Putamen (tissue), 1 donor: Measurements from ENCODE around the gene EFCAB3.
"Not testable (repeated sequence)": the region's sequence is repeated elsewhere in the genome, so short reads cannot be mapped to it uniquely, and the experiment has no call there.

Experiments used
- DNase-seq: peaks from one replicate; pipeline ENCODE4 v3.0.0-alpha.2; 2016; ENCODE audit warnings: low spot score

Gene EFCAB3

DNA sequence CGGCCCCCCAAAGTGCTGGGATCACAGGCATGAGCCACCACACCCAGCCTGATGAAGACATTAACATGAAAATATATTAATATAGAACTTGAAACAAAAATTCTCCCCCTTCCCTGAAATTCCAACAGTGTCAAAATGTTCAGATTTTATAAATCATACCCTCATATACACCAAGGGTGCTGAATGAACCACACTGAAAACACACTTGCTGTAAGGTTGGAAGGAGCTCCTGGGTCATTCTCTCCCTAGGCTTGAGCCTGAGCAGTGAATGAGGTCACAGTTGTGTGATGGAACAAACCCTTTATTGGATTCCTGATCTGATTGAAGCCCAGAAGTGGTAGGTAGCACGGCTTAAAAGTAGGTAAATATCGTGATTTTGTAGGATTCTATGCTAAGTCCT is at the start of gene EFCAB3:
EFCAB3 (plus strand) TSS at position 301 of the 400 bp plus-strand sequence. CDS start 2,427 bp downstream, outside the sequence.
- DNase-seq = no peak

DNA sequence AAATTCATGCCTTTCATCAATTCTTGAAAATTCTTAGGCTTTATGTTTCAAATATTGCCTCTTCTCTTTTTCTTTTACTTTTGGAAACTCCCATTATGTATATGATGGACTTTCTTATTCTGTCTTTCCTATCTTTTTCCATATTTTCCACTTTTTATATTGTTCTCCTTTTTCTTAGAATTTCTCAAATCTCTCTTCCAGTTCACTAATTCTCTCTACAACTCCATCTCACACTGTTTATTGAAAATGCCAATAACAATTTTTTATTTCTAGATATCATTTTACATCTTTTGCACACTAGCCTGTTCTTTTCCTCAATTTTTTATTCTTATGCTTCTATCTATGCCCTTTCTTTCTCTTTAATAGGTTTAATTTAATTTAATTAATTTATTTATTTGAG is 43.8 kb upstream of the EFCAB3 start:
- no peak for DNase-seq

DNA sequence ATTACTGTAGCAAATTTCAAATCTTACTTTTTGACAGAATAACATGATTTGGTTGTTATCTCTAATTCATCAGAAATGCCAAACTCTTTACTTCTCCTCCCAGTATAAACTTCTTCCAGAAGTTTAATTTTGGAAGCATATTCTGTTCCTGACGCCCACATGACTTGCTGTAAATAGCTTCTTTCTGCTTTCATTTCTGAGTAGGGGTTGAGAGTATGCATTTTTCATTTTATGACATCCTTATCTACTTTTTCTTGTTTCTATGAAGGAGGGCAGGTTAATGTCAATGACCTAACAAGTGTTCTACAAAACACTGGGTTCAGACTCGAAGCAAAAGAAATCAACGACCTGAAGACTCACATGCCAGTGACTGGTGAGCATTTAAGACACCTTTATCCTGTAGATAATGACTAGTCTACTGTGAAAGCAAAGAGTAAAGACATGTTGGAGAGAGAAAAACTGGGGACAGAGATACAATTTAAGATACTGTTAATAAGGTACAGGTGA is 36.5 kb upstream of the EFCAB3 start:
- DNase-seq = peak; percentile 63

DNA sequence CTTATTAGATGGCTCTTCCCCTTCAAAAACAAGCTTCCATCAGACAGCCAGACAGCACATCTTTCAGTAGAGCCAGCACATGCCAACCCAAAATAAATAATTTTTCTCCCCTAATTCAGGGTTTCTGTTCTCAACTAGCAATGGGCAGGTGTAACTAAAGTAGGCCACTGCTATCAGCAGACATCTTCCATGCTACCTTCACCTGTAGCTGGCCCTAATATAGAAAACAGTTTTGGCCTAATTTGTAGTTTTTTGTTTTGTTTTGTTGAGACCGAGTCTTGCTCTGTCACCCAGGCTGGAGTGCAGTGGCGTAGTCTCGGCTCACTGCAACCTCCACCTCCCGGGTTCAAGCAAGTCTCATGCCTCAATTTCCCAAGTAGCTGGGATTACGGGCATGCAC is 29.2 kb upstream of the EFCAB3 start:
- DNase-seq = no peak

DNA sequence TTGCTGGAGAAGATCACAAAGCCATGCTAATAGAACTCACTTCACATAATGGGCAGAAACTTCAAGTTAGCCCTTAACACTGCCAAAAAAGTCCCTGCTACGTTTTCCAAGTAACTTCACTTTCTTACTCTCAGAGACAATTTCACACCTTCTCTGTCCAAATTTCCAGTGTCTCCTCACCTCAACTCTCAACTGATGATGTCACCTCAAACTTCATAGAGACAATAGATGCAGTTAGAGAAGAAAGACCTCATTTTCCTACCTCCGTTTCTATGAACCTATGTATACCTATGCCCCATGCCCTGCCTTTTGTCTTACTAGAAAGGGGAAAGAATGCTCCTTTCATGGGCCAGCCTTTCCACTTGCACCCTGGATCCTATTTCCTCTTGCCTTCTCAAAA is 14.2 kb upstream of the EFCAB3 start:
- DNase-seq = no peak

DNA sequence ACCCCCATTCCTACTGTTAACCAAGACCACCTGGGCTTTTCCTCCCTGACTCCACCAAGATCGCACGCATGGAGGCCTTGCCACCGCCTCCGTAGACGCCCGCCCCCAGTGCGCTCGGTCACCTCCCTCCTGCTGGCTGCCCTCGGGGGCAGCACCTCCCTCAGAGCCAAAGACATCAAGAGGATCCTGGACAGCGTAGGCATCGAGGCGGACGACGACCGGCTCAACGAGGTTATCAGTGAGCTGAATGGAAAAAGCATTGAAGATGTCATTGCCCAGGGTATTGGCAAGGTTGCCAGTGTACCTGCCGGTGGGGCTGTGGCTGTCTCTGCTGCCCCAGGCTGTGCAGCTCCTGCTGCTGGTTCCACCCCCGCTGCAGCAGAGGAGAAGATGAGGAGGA is 1.2 kb downstream of the EFCAB3 start:
- DNase-seq = no peak

DNA sequence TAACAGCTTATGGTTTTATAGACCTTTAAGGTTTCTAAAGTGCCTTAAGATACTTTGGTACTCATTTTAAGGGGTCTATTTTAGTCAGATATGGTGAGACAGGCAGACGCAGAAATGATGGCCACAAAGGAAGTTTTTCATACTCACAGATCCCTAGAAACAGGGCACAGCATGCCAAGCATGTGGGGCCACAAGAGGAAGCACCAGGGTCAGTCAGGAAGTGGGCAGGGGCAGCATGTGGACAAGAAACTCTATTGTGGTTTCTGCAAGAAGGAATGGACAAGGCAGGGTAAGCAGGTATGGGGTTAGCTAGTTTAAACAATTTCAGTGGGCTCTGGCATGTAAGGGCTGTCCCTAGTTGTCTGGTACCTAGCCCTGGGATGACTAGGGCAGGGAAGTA is 8.5 kb downstream of the EFCAB3 start:
- no peak for DNase-seq

DNA sequence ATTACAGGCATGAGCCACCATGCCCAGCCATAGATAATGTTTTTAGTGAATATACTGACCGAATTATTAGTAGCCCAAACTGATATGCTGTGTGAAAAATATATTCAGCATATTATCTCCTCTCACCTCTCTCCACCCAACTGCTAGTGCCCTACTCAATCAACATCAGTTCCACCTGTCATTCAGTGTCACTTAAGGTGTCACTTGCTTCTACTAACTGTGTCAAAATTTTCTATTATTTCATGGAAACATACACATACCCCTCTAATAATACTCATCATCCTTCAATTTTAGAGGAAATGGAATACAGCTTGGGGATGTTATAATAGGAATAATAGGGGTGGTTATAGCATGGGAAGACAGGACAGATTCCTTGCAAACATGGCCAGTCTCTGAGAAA is 12.6 kb downstream of the EFCAB3 start:
- no peak for DNase-seq

DNA sequence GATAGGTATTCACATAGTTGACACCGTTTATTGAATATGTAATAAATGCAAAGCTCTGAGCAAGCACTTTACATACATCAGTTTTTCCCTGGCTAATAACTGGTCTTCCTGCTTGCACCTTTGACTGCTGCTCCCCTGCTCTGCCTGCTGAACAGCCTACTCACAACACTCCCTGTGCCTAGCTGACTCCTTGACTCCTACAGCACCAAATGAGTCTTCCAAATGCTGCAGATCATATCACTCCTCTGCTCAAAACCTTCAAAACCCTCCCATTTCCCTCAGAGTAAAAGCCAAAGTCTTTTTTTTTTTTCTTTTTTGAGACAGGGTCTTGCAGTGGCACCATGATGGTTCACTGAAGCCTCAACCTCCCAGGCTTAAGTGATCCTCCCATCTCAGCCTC is 18.5 kb downstream of the EFCAB3 start:
- no peak for DNase-seq

DNA sequence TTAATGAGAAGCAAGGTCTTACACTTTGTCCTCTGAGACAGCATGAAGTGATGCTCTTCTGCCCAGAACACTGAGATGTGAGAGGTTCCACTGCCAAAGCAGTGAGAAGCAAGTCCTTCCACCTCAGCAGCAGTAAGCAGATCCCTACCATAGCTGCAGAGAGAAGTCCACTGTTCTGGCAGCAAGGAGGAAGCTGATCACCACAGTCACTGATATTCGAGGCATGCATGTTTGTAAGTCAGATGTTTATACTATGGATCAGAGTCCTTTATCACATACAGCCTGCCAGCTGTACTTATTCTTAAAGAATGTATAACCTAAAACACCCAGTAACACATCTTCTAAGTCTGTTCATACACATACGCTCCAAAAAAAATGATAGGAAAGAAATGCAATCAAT is 25.1 kb downstream of the EFCAB3 start:
- DNase-seq = no peak

DNA sequence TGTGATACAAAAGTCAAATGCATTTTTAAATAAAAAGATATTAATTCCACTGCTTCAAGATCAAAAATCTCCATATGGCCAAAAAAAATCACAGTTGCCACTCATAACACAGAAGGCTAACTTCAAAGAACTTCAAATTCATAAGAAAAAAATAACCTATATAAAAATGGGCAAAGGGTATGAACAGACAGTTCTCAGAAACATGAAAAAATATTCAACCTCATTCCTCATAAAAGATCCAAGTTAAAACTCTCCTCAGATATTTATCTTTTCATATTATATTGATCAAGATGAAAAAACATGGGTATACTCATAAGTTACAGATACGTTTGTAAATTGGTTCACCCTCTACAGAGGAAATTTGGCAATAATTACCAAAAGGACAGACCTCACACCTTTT is 32.7 kb downstream of the EFCAB3 start:
- DNase-seq = not testable (repeated sequence)

DNA sequence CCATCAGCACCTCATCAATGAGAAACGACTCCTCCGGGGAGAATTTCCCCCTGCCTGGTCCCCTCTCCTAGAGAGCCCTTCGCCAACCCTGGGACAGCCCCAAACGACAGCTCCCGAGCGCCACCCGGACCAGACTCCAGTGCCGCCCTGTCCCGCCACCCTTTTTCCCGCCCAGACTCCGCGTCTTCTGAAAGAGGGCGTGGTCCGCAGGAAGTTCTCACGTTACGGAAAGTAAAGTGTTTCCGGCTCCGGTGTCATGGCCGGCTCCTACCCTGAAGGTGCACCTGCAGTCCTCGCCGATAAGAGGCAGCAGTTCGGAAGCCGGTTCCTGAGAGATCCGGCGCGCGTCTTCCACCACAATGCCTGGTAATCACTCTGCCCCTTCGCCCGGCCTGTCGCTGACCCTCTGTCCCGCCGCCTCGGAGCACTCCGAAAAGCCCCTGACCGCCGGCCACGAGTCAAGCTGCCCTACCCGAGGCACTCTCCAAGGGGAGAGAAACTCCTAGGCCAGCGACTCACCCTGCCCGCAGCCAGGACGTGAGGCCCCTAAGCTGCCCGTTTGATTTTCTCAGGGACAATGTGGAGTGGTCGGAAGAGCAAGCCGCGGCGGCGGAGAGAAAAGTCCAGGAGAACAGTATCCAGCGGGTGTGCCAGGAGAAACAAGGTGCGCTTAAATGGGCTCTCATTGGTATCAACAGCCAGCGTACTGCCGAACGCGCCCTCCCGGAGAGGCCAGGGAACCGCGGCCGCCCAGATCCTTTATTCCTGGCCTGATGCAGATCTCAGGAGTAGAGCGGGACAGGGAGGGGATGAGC is 43.5 kb downstream of the EFCAB3 start, which contains the start of gene METTL2A:
METTL2A (plus strand) TSS at position 251 of the 815 bp plus-strand sequence; CDS start at position 257, 6 bp downstream.
- DNase-seq = peak; percentile 81

DNA sequence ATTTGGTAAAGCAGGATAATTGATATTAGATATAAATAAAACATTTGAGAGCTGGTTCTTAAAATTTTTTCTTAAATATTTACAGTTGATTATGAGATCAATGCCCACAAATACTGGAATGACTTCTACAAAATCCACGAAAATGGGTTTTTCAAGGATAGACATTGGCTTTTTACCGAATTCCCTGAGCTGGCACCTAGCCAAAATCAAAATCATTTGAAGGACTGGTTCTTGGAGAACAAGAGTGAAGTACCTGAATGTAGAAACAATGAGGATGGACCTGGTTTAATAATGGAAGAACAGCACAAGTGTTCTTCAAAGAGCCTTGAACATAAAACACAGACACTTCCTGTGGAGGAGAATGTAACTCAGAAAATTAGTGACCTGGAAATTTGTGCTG is 45.9 kb downstream of the EFCAB3 start:
- DNase-seq = not testable (repeated sequence)

DNA sequence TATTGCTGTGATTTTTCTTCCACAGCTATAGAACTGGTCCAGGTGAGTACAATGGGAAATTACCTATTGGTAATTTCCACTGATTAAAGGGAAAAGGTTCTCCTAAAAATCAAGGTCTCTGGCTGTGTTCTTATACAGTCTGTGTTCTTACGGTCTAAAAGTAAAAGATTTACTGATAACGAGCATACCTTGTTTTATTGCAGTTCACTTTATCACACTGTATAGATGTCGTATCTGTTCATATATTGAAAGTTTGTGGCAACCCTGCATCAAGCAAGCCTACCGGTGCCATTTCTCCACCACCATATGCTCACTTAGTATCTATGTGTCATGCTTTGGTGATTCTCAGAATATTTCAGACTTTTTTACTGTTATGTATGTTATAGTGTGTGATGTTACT is 54.9 kb downstream of the EFCAB3 start:
- not testable (repeated sequence) for DNase-seq

DNA sequence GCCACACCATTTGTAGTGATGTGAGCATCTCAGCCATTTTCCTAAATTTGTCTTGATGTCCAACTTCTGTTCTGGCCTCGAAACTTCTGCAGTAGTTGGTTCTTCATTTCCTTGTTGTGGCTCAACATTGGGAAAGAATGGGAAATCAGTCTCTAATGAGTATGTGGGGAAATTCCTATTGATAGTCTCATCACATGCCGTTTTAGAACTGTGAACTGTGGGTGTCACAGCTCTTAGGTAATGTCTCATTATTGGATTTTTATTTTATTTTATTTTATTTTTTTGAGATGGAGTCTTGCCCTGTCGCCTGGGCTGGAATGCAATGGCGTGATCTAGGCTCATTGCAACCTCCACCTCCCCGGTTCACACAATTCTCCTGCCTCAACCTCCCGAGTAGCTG is 60.8 kb downstream of the EFCAB3 start:
- DNase-seq = not testable (repeated sequence)

DNA sequence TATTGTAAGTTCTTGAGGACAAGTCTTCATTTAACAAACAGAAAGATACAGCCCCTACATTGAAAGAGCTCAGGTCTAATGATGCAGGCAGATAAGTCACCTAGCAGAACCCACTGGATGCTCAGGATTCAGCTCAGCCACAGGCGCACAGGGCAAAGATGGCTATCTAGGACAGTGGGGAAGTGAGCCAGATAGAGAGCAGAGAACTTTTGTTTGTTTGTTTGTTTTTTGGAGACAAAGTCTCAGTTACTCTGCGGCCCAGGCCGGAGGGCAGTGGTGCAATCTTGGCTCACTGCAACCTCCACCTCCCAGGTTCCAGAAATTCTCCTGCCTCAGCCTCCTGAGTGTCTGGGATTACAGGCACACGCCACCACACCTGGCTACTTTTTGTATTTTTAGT is 63.7 kb downstream of the EFCAB3 start:
- DNase-seq = no peak

DNA sequence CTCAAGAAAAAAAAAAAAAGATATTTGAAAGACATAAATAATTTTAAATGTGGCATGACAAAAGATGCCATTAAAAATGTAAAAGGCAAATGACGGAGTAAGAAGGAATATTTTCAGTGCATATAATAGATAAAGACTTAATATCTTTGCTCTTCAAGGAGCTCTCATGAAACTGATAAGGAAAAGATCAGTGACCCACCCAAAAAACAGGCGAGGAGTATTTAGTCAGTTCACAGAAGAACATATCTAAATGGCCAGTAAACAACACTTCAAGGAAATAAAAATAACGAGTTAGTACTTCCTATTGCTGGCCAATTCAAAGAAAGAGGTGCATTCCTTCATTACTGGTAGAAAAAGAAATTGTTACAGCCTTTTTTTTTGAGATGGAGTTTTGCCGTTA is 65.4 kb downstream of the EFCAB3 start:
- not testable (repeated sequence) for DNase-seq

DNA sequence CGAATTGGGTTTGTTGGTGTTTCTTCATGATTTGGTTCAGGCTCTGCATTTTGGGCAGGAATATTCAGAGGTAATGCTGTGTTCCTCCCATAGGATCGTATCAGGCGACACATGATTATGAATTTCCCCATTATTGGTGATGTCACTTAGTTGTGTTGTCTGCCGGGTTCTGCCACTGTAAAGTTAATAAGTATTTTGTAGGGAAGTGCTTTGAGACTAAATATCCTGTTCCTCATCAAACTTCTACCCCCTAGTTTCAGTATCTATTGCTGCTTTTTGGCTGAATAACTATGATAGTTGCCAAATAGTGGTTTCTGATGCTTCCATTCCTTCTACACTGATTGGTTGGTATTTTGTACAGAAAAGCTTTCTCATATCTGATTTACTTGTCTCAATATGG is 71.8 kb downstream of the EFCAB3 start:
- DNase-seq = not testable (repeated sequence)

DNA sequence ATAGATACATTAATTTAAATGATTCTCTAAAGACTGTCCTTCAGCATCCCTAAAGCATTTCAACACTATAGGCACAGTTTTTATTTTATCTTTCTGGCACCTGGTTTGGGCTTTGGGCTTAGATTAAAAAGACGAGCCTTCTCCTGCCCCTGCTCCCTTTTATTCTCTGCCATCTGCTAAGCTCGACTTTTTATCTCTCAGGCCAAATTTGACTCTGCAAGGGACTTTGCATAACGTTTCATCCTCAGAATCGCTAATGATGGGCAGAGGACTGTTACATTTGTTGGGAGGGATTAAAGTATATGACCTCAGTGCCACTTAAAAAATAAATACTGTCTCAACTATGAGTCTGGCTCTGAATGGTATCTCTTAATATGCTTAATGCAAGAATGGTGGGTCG is 72.7 kb downstream of the EFCAB3 start:
- DNase-seq = not testable (repeated sequence)

DNA sequence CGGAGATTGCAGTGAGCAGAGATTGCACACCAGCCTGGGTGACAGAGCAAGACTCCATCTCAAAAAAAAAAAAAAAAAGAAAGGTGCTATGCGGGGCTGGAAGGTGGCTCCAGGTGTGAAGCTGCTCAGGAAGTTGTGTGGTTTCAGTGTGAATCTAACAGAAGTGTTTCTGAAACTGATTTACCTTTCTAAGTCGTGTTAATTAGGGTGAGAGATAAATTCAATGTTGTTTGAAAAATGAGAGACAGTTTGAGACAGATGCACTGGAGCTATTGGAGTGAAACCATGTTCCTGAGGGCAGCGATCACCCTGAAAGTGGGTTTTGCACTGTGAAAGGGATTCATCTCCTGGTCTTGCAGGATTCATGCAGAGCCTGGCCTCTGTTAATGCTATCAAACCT is 73.3 kb downstream of the EFCAB3 start:
- not testable (repeated sequence) for DNase-seq

DNA sequence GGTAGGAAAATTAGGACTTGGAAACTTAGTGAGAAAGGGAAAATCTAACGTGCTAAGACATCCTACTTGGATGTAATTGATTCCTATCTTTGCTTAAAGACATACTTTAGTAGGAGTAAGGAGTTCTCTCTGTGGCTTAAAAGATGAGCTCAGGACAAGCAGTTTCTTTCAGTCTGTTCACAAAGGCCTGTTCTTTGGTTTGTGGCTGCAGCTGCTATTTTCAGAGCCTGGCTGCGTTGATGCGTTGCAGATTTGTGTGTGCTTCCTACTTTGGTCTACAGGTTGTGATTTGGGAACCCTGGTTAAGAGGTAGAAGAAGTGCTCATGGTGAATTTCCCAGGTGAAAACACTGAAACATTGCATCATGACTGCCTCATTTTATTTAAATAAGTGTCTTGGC is 73.8 kb downstream of the EFCAB3 start:
- not testable (repeated sequence) for DNase-seq

DNA sequence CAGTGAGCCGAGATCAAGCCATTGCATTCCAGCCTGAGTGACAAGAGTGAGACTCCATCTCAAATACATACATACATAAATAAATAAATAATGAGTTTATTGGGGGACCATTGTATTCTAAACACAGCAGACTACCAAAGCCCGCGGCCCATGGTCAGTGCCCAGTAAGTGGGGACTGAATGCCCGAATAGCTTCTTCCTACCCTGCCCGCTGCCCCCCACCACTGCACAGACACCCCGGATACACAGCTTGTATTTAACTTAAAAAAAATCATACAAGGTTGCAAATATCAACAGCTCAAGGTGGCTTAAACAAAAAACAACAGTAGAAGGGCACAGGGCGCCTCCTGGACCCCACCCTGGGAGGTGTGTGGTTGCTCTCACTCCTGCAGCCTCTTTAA is 75.7 kb downstream of the EFCAB3 start:
- DNase-seq = no peak

DNA sequence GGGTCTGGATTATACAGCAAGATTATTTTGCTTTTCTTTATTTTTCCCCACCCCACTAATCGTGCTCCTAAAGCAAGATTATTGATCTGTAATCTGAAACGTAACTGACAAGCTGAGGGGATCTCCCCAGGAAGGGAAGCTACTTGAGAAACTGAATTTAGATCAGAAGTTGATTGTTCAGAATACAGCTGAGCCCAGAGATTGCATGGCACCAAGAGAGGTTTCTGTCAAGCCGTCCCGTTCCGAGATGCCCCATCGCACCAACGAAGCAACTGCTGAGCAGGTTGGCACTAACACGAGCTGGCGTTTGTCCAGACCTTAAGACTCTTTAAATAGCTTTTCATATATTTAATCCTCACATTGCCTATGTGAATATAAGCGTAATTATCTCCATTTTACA is 78.1 kb downstream of the EFCAB3 start:
- not testable (repeated sequence) for DNase-seq

DNA sequence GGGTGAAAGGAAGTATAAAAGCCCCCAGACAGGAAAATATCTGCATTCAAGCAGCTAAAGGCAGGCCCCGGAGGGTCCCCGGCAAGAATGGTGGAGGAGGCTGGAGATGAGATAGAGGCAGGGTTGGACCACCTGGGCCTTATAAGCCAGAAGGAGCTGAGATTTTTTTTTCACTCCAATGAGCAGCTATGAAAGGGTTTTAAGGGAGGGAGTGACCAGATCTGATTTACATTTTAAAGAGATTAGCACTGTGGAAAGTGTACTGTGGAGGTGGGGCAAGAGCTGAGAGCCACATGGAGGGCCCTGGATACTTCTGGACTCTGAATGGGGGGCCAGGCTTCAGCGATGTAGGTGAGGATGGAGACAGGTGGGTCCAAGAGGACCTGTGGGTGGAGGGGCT is 84.1 kb downstream of the EFCAB3 start:
- DNase-seq = not testable (repeated sequence)
